ENCODE data around the gene DHRS4.

The DHRS4 gene

GRCh38 chr14:23932639-23933038 lies 20.9 kb upstream of the DHRS4 start:
- no peaks in the 10 kb centered on the region for H4K20me1 ChIP-seq (ENCODE audit: insufficient read depth, low read length)
- ATAC-seq (ENCODE audit: insufficient read depth, low read depth) (no peak), DNase-seq (no peak)
- H2AFZ ChIP-seq (ENCODE audit: low read depth, low read length) = no peak overlapping the region
- H3K4me1 ChIP-seq (ENCODE audit: insufficient read depth, low read length) = no peaks in the 10 kb centered on the region
- no peaks in the 10 kb centered on the region for H3K79me2 ChIP-seq (ENCODE audit: insufficient read depth, low read length)
- no peak overlapping the region for H3K27ac ChIP-seq (ENCODE audit: low read length)
- no peak overlapping the region for H3K9ac ChIP-seq (ENCODE audit: low read depth, low read length)
- no peaks in the 10 kb centered on the region for H3K36me3 ChIP-seq (ENCODE audit: insufficient read depth, low read length)
- no peaks in the 10 kb centered on the region for H3K27me3 ChIP-seq (ENCODE audit: insufficient read depth, low read length, poor library complexity)
- TF ChIP-seq CTCF (IDR thresholded peaks at IDR 0.05; ENCODE audit: borderline replicate concordance, extremely low read depth, low read length, poor library complexity, severe bottlenecking) (no peak), EZH2 (IDR thresholded peaks at IDR 0.05; ENCODE audit: borderline replicate concordance, low read depth, low read length, severe bottlenecking) (no peak)
- no peak overlapping the region for H3K4me2 ChIP-seq (ENCODE audit: insufficient read depth, low read length)
- H3K4me3 ChIP-seq (ENCODE audit: low read depth in 1 of 2, low read length in 2 of 2) = no peak overlapping the region
- H3K9me3 ChIP-seq (ENCODE audit: insufficient read depth, low read length, severe bottlenecking) = no peaks in the 10 kb centered on the region

GRCh38 chr14:23933108-23933741 lies 20.3 kb upstream of the DHRS4 start:
- Histone ChIP-seq H3K27me3 (ENCODE audit: insufficient read depth, low read length, poor library complexity) (no peaks in the 10 kb centered on the region), H3K4me1 (ENCODE audit: insufficient read depth, low read length) (no peaks in the 10 kb centered on the region), H3K9ac (ENCODE audit: low read depth, low read length) (no peak overlapping the region), H2AFZ (ENCODE audit: low read depth, low read length) (no peak overlapping the region), H4K20me1 (ENCODE audit: insufficient read depth, low read length) (no peaks in the 10 kb centered on the region), H3K27ac (ENCODE audit: low read length) (no peak overlapping the region), H3K9me3 (ENCODE audit: insufficient read depth, low read length, severe bottlenecking) (no peaks in the 10 kb centered on the region), H3K4me3 (ENCODE audit: low read depth in 1 of 2, low read length in 2 of 2) (no peak overlapping the region), H3K79me2 (ENCODE audit: insufficient read depth, low read length) (no peaks in the 10 kb centered on the region), H3K4me2 (ENCODE audit: insufficient read depth, low read length) (no peak overlapping the region), H3K36me3 (ENCODE audit: insufficient read depth, low read length) (no peaks in the 10 kb centered on the region)
- TF ChIP-seq CTCF (IDR thresholded peaks at IDR 0.05; ENCODE audit: borderline replicate concordance, extremely low read depth, low read length, poor library complexity, severe bottlenecking) = no peak
- no peak for DNase-seq
- no peak for ATAC-seq (ENCODE audit: insufficient read depth, low read depth)

- no peak overlapping the region for H3K9ac ChIP-seq (ENCODE audit: low read depth, low read length)
- TF ChIP-seq EZH2 (IDR thresholded peaks at IDR 0.05; ENCODE audit: borderline replicate concordance, low read depth, low read length, severe bottlenecking) = no peak
- no peak for TF ChIP-seq CTCF (IDR thresholded peaks at IDR 0.05; ENCODE audit: borderline replicate concordance, extremely low read depth, low read length, poor library complexity, severe bottlenecking)
- H3K4me1 ChIP-seq (ENCODE audit: insufficient read depth, low read length) = no peaks in the 10 kb centered on the region
- no peaks in the 10 kb centered on the region for H3K27me3 ChIP-seq (ENCODE audit: insufficient read depth, low read length, poor library complexity)
- no peaks in the 10 kb centered on the region for H4K20me1 ChIP-seq (ENCODE audit: insufficient read depth, low read length)
- ATAC-seq (ENCODE audit: insufficient read depth, low read depth) = no peak
- no peak for DNase-seq
- H3K4me3 ChIP-seq (ENCODE audit: low read depth in 1 of 2, low read length in 2 of 2) = no peak overlapping the region
- no peaks in the 10 kb centered on the region for H3K36me3 ChIP-seq (ENCODE audit: insufficient read depth, low read length)
- no peak overlapping the region for H3K4me2 ChIP-seq (ENCODE audit: insufficient read depth, low read length)
- H3K79me2 ChIP-seq (ENCODE audit: insufficient read depth, low read length) = no peaks in the 10 kb centered on the region
- no peak overlapping the region for H2AFZ ChIP-seq (ENCODE audit: low read depth, low read length)
- no peak overlapping the region for H3K27ac ChIP-seq (ENCODE audit: low read length)
- no peaks in the 10 kb centered on the region for H3K9me3 ChIP-seq (ENCODE audit: insufficient read depth, low read length, severe bottlenecking)
These were observed 19.8 kb upstream of the DHRS4 start for GRCh38 chr14:23933742-23934128.

- no peak overlapping the region for H3K27ac ChIP-seq (ENCODE audit: low read length)
- no peak for DNase-seq
- no peak overlapping the region for H3K4me2 ChIP-seq (ENCODE audit: insufficient read depth, low read length)
- no peaks in the 10 kb centered on the region for H3K4me1 ChIP-seq (ENCODE audit: insufficient read depth, low read length)
- no peaks in the 10 kb centered on the region for H3K9me3 ChIP-seq (ENCODE audit: insufficient read depth, low read length, severe bottlenecking)
- no peaks in the 10 kb centered on the region for H3K27me3 ChIP-seq (ENCODE audit: insufficient read depth, low read length, poor library complexity)
- H3K36me3 ChIP-seq (ENCODE audit: insufficient read depth, low read length) = peaks cover 7% of the 10 kb centered on the region; the same call in 1 of the 2 replicates
- no peaks in the 10 kb centered on the region for H4K20me1 ChIP-seq (ENCODE audit: insufficient read depth, low read length)
- ATAC-seq (ENCODE audit: insufficient read depth, low read depth) = no peak
- H3K79me2 ChIP-seq (ENCODE audit: insufficient read depth, low read length) = no peaks in the 10 kb centered on the region
- TF ChIP-seq CTCF (IDR thresholded peaks at IDR 0.05; ENCODE audit: borderline replicate concordance, extremely low read depth, low read length, poor library complexity, severe bottlenecking) (no peak), EZH2 (IDR thresholded peaks at IDR 0.05; ENCODE audit: borderline replicate concordance, low read depth, low read length, severe bottlenecking) (no peak)
- H3K4me3 ChIP-seq (ENCODE audit: low read depth in 1 of 2, low read length in 2 of 2) = no peak overlapping the region
- no peak overlapping the region for H2AFZ ChIP-seq (ENCODE audit: low read depth, low read length)
- no peak overlapping the region for H3K9ac ChIP-seq (ENCODE audit: low read depth, low read length)
These were observed 18.4 kb upstream of the DHRS4 start for GRCh38 chr14:23935158-23935557.

All from DND-41 (cell line).